ENCODE measurements around the gene ZMYND8.

ZMYND8 gene

GRCh38 chr20:47353692-47354463, 2.6 kb downstream of the ZMYND8 start:
- DNase-seq (ENCODE audit: low spot score) = no peak

- DNase-seq (ENCODE audit: low spot score) = no peak
Observed at GRCh38 chr20:47353239-47353691, 3.2 kb downstream of the ZMYND8 start.

GRCh38 chr20:47352332-47353238, 3.9 kb downstream of the ZMYND8 start:
- no peak for DNase-seq (ENCODE audit: low spot score)

GRCh38 chr20:47351643-47352331, 4.7 kb downstream of the ZMYND8 start:
- DNase-seq (ENCODE audit: low spot score) = no peak

- no peak for DNase-seq (ENCODE audit: low spot score)
Observed at GRCh38 chr20:47350691-47351545, 5.6 kb downstream of the ZMYND8 start.

GRCh38 chr20:47350181-47350550, 6.3 kb downstream of the ZMYND8 start:
- no peak for DNase-seq (ENCODE audit: low spot score)

- DNase-seq (ENCODE audit: low spot score) = no peak
Observed at GRCh38 chr20:47349365-47350180, 6.9 kb downstream of the ZMYND8 start.

- DNase-seq (ENCODE audit: low spot score) = peak; percentile 32
Observed at GRCh38 chr20:47348539-47349142, 7.9 kb downstream of the ZMYND8 start.

- DNase-seq (ENCODE audit: low spot score) = no peak
Observed at GRCh38 chr20:47347661-47348435, 8.7 kb downstream of the ZMYND8 start.

GRCh38 chr20:47346172-47346571, 10.3 kb downstream of the ZMYND8 start:
- no peak for DNase-seq (ENCODE audit: low spot score)

- DNase-seq (ENCODE audit: low spot score) = no peak
Observed at GRCh38 chr20:47345214-47345613, 11.3 kb downstream of the ZMYND8 start.

- DNase-seq (ENCODE audit: low spot score) = no peak
Observed at GRCh38 chr20:47343007-47343472, 13.5 kb downstream of the ZMYND8 start.

GRCh38 chr20:47338131-47338628, 18.3 kb downstream of the ZMYND8 start:
- no peak for DNase-seq (ENCODE audit: low spot score)

GRCh38 chr20:47337413-47337812, 19.1 kb downstream of the ZMYND8 start:
- DNase-seq (ENCODE audit: low spot score) = no peak

- DNase-seq (ENCODE audit: low spot score) = no peak
Observed at GRCh38 chr20:47336129-47336754, 20.3 kb downstream of the ZMYND8 start.

GRCh38 chr20:47335251-47336128, 21.0 kb downstream of the ZMYND8 start:
- no peak for DNase-seq (ENCODE audit: low spot score)

GRCh38 chr20:47334022-47334551, 22.4 kb downstream of the ZMYND8 start:
- no peak for DNase-seq (ENCODE audit: low spot score)

All from iPS-NIHi11 (cell line).